ENCODE measurements around the gene TP73. TPM values are rescaled to one million over a fixed set of nuclear protein-coding genes. Genes with fewer than 3 reads are reported as not detected.
A peak's percentile ranks its signal among the peaks of the same experiment; 100 is the strongest.

TP73 gene
- total and polyA plus RNA-seq, 8 donors, result 1.6 to 2.7 (median 2.0) TPM

DNA sequence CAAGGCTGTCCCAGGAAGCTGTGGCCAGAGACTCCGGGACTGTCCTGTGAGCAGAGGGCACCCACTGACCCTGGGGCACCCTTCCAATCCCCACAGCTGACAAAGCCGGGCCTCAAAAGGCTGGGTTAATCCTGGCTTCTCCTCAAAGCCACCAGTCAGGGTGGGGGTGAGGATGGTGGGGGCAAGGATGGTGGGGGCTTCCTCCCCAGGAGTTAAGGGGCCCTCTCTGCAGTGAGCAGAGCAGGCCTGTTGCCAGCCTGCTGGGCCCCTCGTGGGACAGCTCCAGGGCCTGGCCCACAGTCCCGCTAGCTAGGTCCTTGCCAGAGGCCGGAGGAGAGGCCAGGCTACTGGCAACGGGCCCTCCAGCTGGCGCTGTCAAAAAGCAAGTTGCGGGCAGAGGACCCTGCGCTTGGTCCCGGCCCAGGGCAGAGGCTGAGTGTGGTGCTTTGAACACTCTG is 62.0 kb downstream of the TP73 start:
- Histone ChIP-seq H3K27ac (no peak overlapping the region), H3K27me3 (peaks cover 6 to 64% of the 10 kb centered on the region in 2 donors), H3K36me3 (no peaks in the 10 kb centered on the region), H3K4me1 (peaks cover 0 to 9% of the 10 kb centered on the region in 2 donors), H3K4me3 (no peak overlapping the region), H3K9me3 (no peaks in the 10 kb centered on the region)
- TF ChIP-seq, protein P1, sequence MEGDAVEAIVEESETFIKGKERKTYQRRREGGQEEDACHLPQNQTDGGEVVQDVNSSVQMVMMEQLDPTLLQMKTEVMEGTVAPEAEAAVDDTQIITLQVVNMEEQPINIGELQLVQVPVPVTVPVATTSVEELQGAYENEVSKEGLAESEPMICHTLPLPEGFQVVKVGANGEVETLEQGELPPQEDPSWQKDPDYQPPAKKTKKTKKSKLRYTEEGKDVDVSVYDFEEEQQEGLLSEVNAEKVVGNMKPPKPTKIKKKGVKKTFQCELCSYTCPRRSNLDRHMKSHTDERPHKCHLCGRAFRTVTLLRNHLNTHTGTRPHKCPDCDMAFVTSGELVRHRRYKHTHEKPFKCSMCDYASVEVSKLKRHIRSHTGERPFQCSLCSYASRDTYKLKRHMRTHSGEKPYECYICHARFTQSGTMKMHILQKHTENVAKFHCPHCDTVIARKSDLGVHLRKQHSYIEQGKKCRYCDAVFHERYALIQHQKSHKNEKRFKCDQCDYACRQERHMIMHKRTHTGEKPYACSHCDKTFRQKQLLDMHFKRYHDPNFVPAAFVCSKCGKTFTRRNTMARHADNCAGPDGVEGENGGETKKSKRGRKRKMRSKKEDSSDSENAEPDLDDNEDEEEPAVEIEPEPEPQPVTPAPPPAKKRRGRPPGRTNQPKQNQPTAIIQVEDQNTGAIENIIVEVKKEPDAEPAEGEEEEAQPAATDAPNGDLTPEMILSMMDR (IDR thresholded peaks at IDR 0.05), result no peak
- DNase-seq, result no peak
- intact Hi-C loops (cut with DNase I), result no loop called here
- ATAC-seq, result no peak

DNA sequence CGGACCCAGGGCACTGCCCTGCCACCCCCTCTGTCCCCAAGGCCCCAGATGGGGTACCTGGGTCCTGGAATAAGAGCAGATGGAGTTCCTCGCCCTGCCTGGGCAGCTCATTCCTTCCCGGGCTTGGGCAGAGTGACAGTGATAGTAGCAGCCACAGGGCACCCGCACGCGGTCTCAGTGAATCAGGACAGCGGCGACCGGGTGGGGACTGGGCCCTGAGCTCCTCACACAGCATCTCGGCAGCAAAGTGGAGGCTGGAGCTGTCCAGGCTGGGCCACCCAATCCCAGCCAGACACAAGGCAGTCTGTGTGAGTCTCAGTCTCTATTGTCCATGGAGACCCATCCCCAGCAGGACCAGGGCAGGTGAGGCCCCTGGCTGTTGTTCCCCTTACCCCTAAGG is 62.5 kb downstream of the TP73 start:
- H3K9me3 ChIP-seq, result no peaks in the 10 kb centered on the region
- no peak overlapping the region for H3K27ac ChIP-seq
- ATAC-seq (no peak), DNase-seq (no peak)
- intact Hi-C loops (cut with DNase I), result no loop called here
- no peaks in the 10 kb centered on the region for H3K36me3 ChIP-seq
- peaks cover 0 to 9% of the 10 kb centered on the region in 2 donors for H3K4me1 ChIP-seq
- no peak overlapping the region for H3K4me3 ChIP-seq
- peaks cover 6 to 62% of the 10 kb centered on the region in 2 donors for H3K27me3 ChIP-seq
- TF ChIP-seq, protein P1 (IDR thresholded peaks at IDR 0.05), result no peak

DNA sequence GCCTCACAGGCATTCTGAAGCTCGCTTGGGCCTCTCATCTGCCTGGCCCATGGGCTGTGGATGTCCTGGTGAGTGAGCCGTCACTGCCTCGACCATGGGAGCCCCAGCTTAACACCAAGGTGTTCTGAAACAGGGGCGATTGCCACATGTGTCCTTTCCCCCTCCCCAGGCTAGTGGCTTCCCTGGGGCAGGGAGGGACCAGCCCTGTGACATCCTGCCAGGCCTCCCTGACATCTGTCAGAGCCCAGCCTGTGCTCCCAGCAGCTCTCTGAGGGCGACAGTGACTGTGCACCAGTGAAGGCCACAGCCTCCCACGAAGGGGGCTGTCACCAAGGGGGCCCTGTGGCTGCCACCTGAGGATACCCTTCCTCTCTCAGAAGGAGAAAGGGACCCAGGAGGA is 64.0 kb downstream of the TP73 start:
- H3K27me3 ChIP-seq, result peaks cover 6 to 46% of the 10 kb centered on the region in 2 donors
- no peaks in the 10 kb centered on the region for H3K36me3 ChIP-seq
- H3K27ac ChIP-seq, result no peak overlapping the region
- no peak for ATAC-seq
- DNase-seq, result no peak
- H3K4me3 ChIP-seq, result no peak overlapping the region
- intact Hi-C loops (cut with DNase I), result no loop called here
- TF ChIP-seq, protein P1 (IDR thresholded peaks at IDR 0.05), result no peak
- no peaks in the 10 kb centered on the region for H3K9me3 ChIP-seq
- peaks cover 0 to 15% of the 10 kb centered on the region in 2 donors for H3K4me1 ChIP-seq

DNA sequence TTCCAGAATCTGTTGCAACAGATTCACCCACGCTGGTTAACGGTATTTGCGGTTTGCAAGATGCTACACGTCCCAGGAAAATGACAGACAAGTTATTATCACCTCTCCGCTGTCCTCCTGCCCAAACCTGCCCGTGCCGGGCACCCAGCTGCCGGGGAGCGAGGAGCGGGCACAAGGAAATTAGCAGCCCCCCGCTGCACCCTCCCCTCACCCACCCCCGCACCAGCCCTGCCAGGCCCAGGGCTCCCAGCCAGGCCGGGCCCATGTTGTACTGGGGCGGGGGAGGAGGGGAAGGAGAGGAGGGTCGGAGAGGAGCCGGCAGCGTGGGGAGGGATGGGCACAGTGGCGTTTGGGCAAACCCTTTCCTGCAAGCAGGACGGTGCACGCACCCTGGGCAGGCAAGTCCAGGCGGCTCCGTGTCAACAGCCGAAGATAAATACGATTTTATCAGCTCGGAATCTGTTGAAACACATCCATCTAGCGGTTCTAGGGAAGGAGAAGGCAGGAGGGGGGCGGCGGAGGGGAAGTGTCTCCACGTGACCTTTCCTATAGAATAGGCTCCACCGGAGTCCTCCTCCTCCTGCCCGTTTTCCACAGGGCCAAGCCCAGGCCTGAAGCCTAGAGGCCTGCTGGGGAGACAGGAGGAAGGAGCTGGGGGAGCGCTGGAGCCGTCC is 64.9 kb downstream of the TP73 start:
- DNase-seq, result no peak
- no peaks in the 10 kb centered on the region for H3K36me3 ChIP-seq
- no peaks in the 10 kb centered on the region for H3K9me3 ChIP-seq
- intact Hi-C loops (cut with DNase I), result no loop called here
- H3K27ac ChIP-seq, result no peak overlapping the region
- ATAC-seq, result no peak
- peaks cover 0 to 15% of the 10 kb centered on the region in 2 donors for H3K4me1 ChIP-seq
- H3K27me3 ChIP-seq, result peaks cover 6 to 45% of the 10 kb centered on the region in 2 donors
- H3K4me3 ChIP-seq, result no peak overlapping the region
- TF ChIP-seq, protein P1 (IDR thresholded peaks at IDR 0.05), result no peak

DNA sequence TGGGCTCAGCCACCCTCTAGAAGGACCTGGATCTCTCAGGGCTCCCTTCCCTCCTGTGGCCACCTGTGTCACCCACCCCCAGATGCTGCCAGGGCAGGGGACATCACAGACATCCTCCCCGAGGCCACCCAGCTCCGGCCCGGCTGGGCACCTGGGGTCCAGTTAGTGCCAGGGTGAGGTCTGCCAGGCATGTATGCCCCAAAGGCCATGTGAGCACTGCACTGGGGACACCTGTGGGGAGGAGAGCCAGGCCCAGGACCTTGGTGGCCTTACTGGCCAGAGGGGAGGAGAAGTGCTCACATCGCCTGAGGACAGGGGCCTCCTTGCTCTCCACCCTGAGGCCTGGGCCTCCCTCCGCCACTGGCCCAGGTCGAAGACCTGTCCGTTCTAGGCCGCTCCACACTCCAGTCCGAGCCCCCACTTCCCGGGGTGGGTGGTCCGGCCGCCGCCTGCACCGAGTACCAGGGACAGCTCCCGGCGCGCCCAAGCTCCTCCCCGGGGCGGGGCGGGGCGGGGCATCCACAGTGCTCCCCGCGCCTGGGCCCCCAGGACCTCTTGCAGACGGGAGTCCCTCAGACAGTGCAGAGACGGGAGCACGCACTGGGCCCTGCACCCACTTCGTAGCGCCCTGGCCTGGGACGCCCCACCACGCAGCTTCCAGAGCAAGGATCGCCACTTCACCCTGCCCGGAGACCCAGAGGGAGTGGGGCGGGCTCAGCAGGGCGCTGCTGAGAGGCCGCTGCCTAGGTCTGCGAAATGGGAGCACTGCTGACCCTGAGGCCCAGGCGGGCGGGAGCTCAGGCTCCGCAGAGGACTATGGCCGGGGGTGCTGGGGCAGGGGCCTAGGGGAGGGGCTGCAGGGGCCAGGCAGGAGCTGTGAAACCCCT is 65.6 kb downstream of the TP73 start:
- TF ChIP-seq, protein P1 (IDR thresholded peaks at IDR 0.05), result no peak
- H3K9me3 ChIP-seq, result no peaks in the 10 kb centered on the region
- H3K36me3 ChIP-seq, result no peaks in the 10 kb centered on the region
- H3K4me3 ChIP-seq, result no peak overlapping the region
- H3K27me3 ChIP-seq, result peaks cover 6 to 45% of the 10 kb centered on the region in 2 donors
- intact Hi-C loops (cut with DNase I), result no loop called here
- ATAC-seq (peak; percentile 74), DNase-seq (peak in 1 of 4 donors; percentile 35)
- H3K27ac ChIP-seq, result no peak overlapping the region
- H3K4me1 ChIP-seq, result peaks cover 0 to 15% of the 10 kb centered on the region in 2 donors
